ENCODE results near the gene SNX9. TPM values are rescaled to one million over a fixed set of nuclear protein-coding genes. Genes with fewer than 3 reads are reported as not detected.

SNX9 gene
- total RNA-seq, 2 donors from 2014 or later: 19.8 to 24.1 TPM

GRCh38 chr6:157777344-157777743, 45.7 kb upstream of the SNX9 start:
- Histone ChIP-seq H3K4me3 (no peak overlapping the region), H3K36me3 (replicated peaks in 1 of 2; ENCODE audit: insufficient read depth in 1 of 2, low read depth in 2 of 2) (no peaks in the 10 kb centered on the region), H3K27ac (no peak overlapping the region), H3K27me3 (no peaks in the 10 kb centered on the region), H3K9me3 (no peaks in the 10 kb centered on the region), H3K4me1 (no peaks in the 10 kb centered on the region)
- TF ChIP-seq POLR2A (IDR thresholded peaks at IDR 0.05): no peak
- TF ChIP-seq CTCF (IDR thresholded peaks at IDR 0.05): no peak
- WGBS, 2 donors: 80 to 96% methylated on average over 4 of the region's 4 CpGs
- DNase-seq: no peak
- intact Hi-C loops (cut with DNase I): no loop called here
- no peak for ATAC-seq

GRCh38 chr6:157778719-157779118, 44.3 kb upstream of the SNX9 start:
- Histone ChIP-seq H3K9me3 (no peaks in the 10 kb centered on the region), H3K4me1 (no peaks in the 10 kb centered on the region), H3K4me3 (no peak overlapping the region), H3K36me3 (replicated peaks in 1 of 2; ENCODE audit: insufficient read depth in 1 of 2, low read depth in 2 of 2) (no peaks in the 10 kb centered on the region), H3K27me3 (no peaks in the 10 kb centered on the region), H3K27ac (no peak overlapping the region)
- TF ChIP-seq POLR2A (IDR thresholded peaks at IDR 0.05) (no peak), CTCF (IDR thresholded peaks at IDR 0.05) (no peak)
- DNase-seq (no peak), ATAC-seq (no peak)
- WGBS, 2 donors: 80% methylated on average over 4 of the region's 4 CpGs
- intact Hi-C loops (cut with DNase I): no loop called here

- WGBS, 2 donors: 63 to 66% methylated on average over 9 of the region's 9 CpGs
- H3K4me1 ChIP-seq: no peaks in the 10 kb centered on the region
- ATAC-seq: no peak
- no peak overlapping the region for H3K27ac ChIP-seq
- no peaks in the 10 kb centered on the region for H3K9me3 ChIP-seq
- no peaks in the 10 kb centered on the region for H3K36me3 ChIP-seq (replicated peaks in 1 of 2; ENCODE audit: insufficient read depth in 1 of 2, low read depth in 2 of 2)
- no peak overlapping the region for H3K4me3 ChIP-seq
- no peak for DNase-seq
- H3K27me3 ChIP-seq: no peaks in the 10 kb centered on the region
- intact Hi-C loops (cut with DNase I): no loop called here
- TF ChIP-seq POLR2A (IDR thresholded peaks at IDR 0.05) (no peak), CTCF (IDR thresholded peaks at IDR 0.05) (no peak)
Observed at GRCh38 chr6:157779705-157780604, 43.1 kb upstream of the SNX9 start.

GRCh38 chr6:157785636-157786035, 37.4 kb upstream of the SNX9 start:
- TF ChIP-seq CTCF (IDR thresholded peaks at IDR 0.05) (no peak), POLR2A (IDR thresholded peaks at IDR 0.05) (no peak)
- no peak overlapping the region for H3K4me3 ChIP-seq
- peaks cover 4% of the 10 kb centered on the region for H3K4me1 ChIP-seq
- intact Hi-C loops (cut with DNase I): no loop called here
- WGBS, 2 donors: 85 to 88% methylated on average over 1 of the region's 1 CpG
- ATAC-seq (no peak), DNase-seq (no peak)
- H3K27ac ChIP-seq: no peak overlapping the region
- H3K27me3 ChIP-seq: no peaks in the 10 kb centered on the region
- no peaks in the 10 kb centered on the region for H3K36me3 ChIP-seq (replicated peaks in 1 of 2; ENCODE audit: insufficient read depth in 1 of 2, low read depth in 2 of 2)
- no peaks in the 10 kb centered on the region for H3K9me3 ChIP-seq

- intact Hi-C loops (cut with DNase I): no loop called here
- Histone ChIP-seq H3K36me3 (replicated peaks in 1 of 2; ENCODE audit: insufficient read depth in 1 of 2, low read depth in 2 of 2) (no peaks in the 10 kb centered on the region), H3K27ac (no peak overlapping the region), H3K9me3 (no peaks in the 10 kb centered on the region), H3K27me3 (no peaks in the 10 kb centered on the region), H3K4me3 (no peak overlapping the region), H3K4me1 (peaks cover 6% of the 10 kb centered on the region)
- DNase-seq (no peak), ATAC-seq (no peak)
- WGBS, 2 donors: 84 to 94% methylated on average over 3 of the region's 3 CpGs
- TF ChIP-seq POLR2A (IDR thresholded peaks at IDR 0.05): no peak
- TF ChIP-seq CTCF (IDR thresholded peaks at IDR 0.05): no peak
Observed at GRCh38 chr6:157786221-157786620, 36.8 kb upstream of the SNX9 start.

Data from body of pancreas (tissue), 4 donors.